Endothelial cell (in vitro differentiated cells): Measurements from ENCODE around the gene CXXC1. TPM values are rescaled to one million over a fixed set of nuclear protein-coding genes. Genes with fewer than 3 reads are reported as not detected.
"Not testable (repeated sequence)": the region's sequence is repeated elsewhere in the genome, so short reads cannot be mapped to it uniquely, and the experiment has no call there.

Source experiments
- DNase-seq: peaks from one replicate; pipeline ENCODE4 v3.0.0; 2021; ENCODE audit warnings: low spot score
- H3K27ac Mint-ChIP-seq: one replicate; pipeline ENCODE4 v1.8.0; 2021; ENCODE audit warnings: mixed read lengths, inconsistent platforms; ENCODE audit not compliant: unreplicated experiment
- H3K27me3 Mint-ChIP-seq: one replicate; pipeline ENCODE4 v1.8.0; 2021; ENCODE audit warnings: mild to moderate bottlenecking, moderate library complexity, mixed read lengths, inconsistent platforms; ENCODE audit not compliant: unreplicated experiment
- H3K36me3 Mint-ChIP-seq: one replicate; pipeline ENCODE4 v1.8.0; 2021; ENCODE audit warnings: mild to moderate bottlenecking, low read depth, mixed read lengths, inconsistent platforms; ENCODE audit not compliant: unreplicated experiment
- H3K4me1 Mint-ChIP-seq: one replicate; pipeline ENCODE4 v1.8.0; 2021; ENCODE audit warnings: mild to moderate bottlenecking, mixed read lengths, inconsistent platforms; ENCODE audit not compliant: unreplicated experiment
- H3K4me3 Mint-ChIP-seq: one replicate; pipeline ENCODE4 v1.8.0; 2021; ENCODE audit warnings: mild to moderate bottlenecking, mixed read lengths, inconsistent platforms; ENCODE audit not compliant: unreplicated experiment
- H3K9me3 Mint-ChIP-seq: one replicate; pipeline ENCODE4 v1.8.0; 2021; ENCODE audit warnings: mixed read lengths, inconsistent platforms; ENCODE audit not compliant: unreplicated experiment
- CTCF ChIP-seq: fragments of 200-600 bp; sonication (generic); IDR thresholded peaks from one replicate; pipeline ENCODE4 v1.5.0; 2021; ENCODE audit warnings: antibody characterized with exemption; ENCODE audit not compliant: unreplicated experiment
- total RNA-seq: library from RNA; stranded (reverse); fragmentation: NEBNext Ultra II Directional; extraction: Animal tissue kit (Norgen Biotek cat#: 25700); gene quantifications from one replicate; pipeline ENCODE4 v1.2.1, GENCODE V29; 2021; ENCODE audit not compliant: unreplicated experiment

CXXC1 gene
- total RNA-seq, 1 donor from 2014 or later = 71.7 TPM

GRCh38 chr18:50297621-50298442 lies 10.3 kb upstream of the CXXC1 start:
- H3K27ac Mint-ChIP-seq = peak overlapping the region; percentile 30

GRCh38 chr18:50293039-50293438 lies 5.5 kb upstream of the CXXC1 start:
- Mint-ChIP-seq H3K4me3 (no peak overlapping the region), H3K27me3 (peaks cover 1% of the 10 kb centered on the region), H3K9me3 (no peaks in the 10 kb centered on the region), H3K36me3 (no peaks in the 10 kb centered on the region), H3K4me1 (no peaks in the 10 kb centered on the region), H3K27ac (no peak overlapping the region)
- no peak for TF ChIP-seq CTCF
- no peak for DNase-seq

More at GRCh38 chr18:50297621-50298442, 10.3 kb upstream of the CXXC1 start:
- Mint-ChIP-seq H3K4me3 (peak overlapping the region; percentile 82), H3K36me3 (no peaks in the 10 kb centered on the region), H3K9me3 (no peaks in the 10 kb centered on the region), H3K4me1 (no peaks in the 10 kb centered on the region), H3K27me3 (peaks cover 9% of the 10 kb centered on the region)
- peak; percentile 55 for DNase-seq
- TF ChIP-seq CTCF = no peak

- no peak for DNase-seq
- no peak overlapping the region for H3K4me3 Mint-ChIP-seq
- H3K27ac Mint-ChIP-seq = no peak overlapping the region
- peaks cover 10% of the 10 kb centered on the region for H3K27me3 Mint-ChIP-seq
- TF ChIP-seq CTCF = no peak
- peaks cover 7% of the 10 kb centered on the region for H3K36me3 Mint-ChIP-seq
- H3K9me3 Mint-ChIP-seq = no peaks in the 10 kb centered on the region
- H3K4me1 Mint-ChIP-seq = peaks cover 17% of the 10 kb centered on the region
These were observed 1.6 kb upstream of the CXXC1 start for GRCh38 chr18:50289108-50289443.

GRCh38 chr18:50288348-50289107 lies 1.0 kb upstream of the CXXC1 start:
- Mint-ChIP-seq H3K27ac (peak overlapping the region; percentile 97), H3K4me3 (peak overlapping the region; percentile 100), H3K36me3 (peaks cover 12% of the 10 kb centered on the region), H3K4me1 (peaks cover 19% of the 10 kb centered on the region), H3K27me3 (peaks cover 14% of the 10 kb centered on the region)
- DNase-seq, H3K9me3 Mint-ChIP-seq: not testable (repeated sequence)

- DNase-seq = no peak
- H3K4me3 Mint-ChIP-seq = peak overlapping the region; percentile 100
- TF ChIP-seq CTCF = no peak
- H3K4me1 Mint-ChIP-seq = peaks cover 19% of the 10 kb centered on the region
- H3K27me3 Mint-ChIP-seq = peaks cover 25% of the 10 kb centered on the region
- H3K9me3 Mint-ChIP-seq = no peaks in the 10 kb centered on the region
- peak overlapping the region; percentile 97 for H3K27ac Mint-ChIP-seq
- H3K36me3 Mint-ChIP-seq = peaks cover 21% of the 10 kb centered on the region
These were observed 458 bp downstream of the CXXC1 start for GRCh38 chr18:50287028-50287440.
